HepG2 (cell line): ENCODE measurements around the gene NPB. TPM values are rescaled to one million over a fixed set of nuclear protein-coding genes. Genes with fewer than 3 reads are reported as not detected.

Source experiments
- ATAD3A ChIP-seq: sonication (generic); formaldehyde crosslinking; IDR thresholded peaks from 2 replicates; pipeline ENCODE4 v1.4.0; 2020; ENCODE audit warnings: missing genetic modification reagents
- ATM ChIP-seq: fragments of 450-650 bp; IDR thresholded peaks from 2 replicates; pipeline ENCODE4 v1.7.1; 2017; ENCODE audit warnings: mild to moderate bottlenecking, borderline replicate concordance
- CBFB ChIP-seq: sonication (generic); formaldehyde crosslinking; IDR thresholded peaks from 2 replicates; pipeline ENCODE4 v1.4.0; 2020; ENCODE audit warnings: missing genetic modification reagents
- ELF3 ChIP-seq: IDR thresholded peaks from 2 replicates; pipeline ENCODE4 v1.6.1; 2016; ENCODE audit warnings: missing genetic modification reagents, missing compliant biosample characterization
- FOXM1 ChIP-seq: sonication (generic); formaldehyde crosslinking; IDR thresholded peaks from 2 replicates; pipeline ENCODE4 v1.5.0; 2020; ENCODE audit warnings: missing genetic modification reagents
- HIVEP1 ChIP-seq: sonication (generic); formaldehyde crosslinking; IDR thresholded peaks from 2 replicates; pipeline ENCODE4 v1.4.0; 2020; ENCODE audit warnings: mild to moderate bottlenecking, missing genetic modification reagents
- KAT2B ChIP-seq: fragments of 150-350 bp; IDR thresholded peaks from 2 replicates; pipeline ENCODE4 v1.6.1; 2014; ENCODE audit warnings: low read depth, low read length, borderline replicate concordance
- KMT2A ChIP-seq: sonication (generic); formaldehyde crosslinking; IDR thresholded peaks from 2 replicates; pipeline ENCODE4 v1.4.0; 2020; ENCODE audit warnings: missing genetic modification reagents
- MTF2 ChIP-seq: sonication (generic); formaldehyde crosslinking; IDR thresholded peaks from 2 replicates; pipeline ENCODE4 v1.5.0; 2020; ENCODE audit warnings: missing genetic modification reagents, borderline replicate concordance
- NCOA2 ChIP-seq: sonication (generic); formaldehyde crosslinking; IDR thresholded peaks from 2 replicates; pipeline ENCODE4 v1.8.0; 2022; ENCODE audit warnings: inconsistent platforms
- NCOA5 ChIP-seq: sonication (generic); formaldehyde crosslinking; IDR thresholded peaks from 2 replicates; pipeline ENCODE4 v1.4.0; 2020; ENCODE audit warnings: missing genetic modification reagents
- ONECUT2 ChIP-seq: sonication (generic); formaldehyde crosslinking; IDR thresholded peaks from 2 replicates; pipeline ENCODE4 v1.4.0; 2020; ENCODE audit warnings: missing genetic modification reagents
- PCBP2 ChIP-seq: fragments of 200-400 bp; formaldehyde crosslinking; optimal IDR thresholded peaks from 2 replicates; pipeline ENCODE3; 2018; ENCODE audit warnings: low read length, low read depth; ENCODE audit not compliant: poor library complexity, severe bottlenecking
- PHF8 ChIP-seq: sonication (generic); formaldehyde crosslinking; IDR thresholded peaks from 2 replicates; pipeline ENCODE4 v1.5.0; 2020; ENCODE audit warnings: missing genetic modification reagents
- POLR2AphosphoS2 ChIP-seq: IDR thresholded peaks from 2 replicates; pipeline ENCODE4 v1.6.1; 2011; ENCODE audit warnings: low read depth, low read length, improper control_type of control experiment
- POLR2G ChIP-seq: fragments of 200-400 bp; formaldehyde crosslinking; IDR thresholded peaks from 2 replicates; pipeline ENCODE4 v1.6.1; 2018; ENCODE audit warnings: mild to moderate bottlenecking, low read depth, low read length, moderate library complexity
- SAFB2 ChIP-seq: sonication (generic); formaldehyde crosslinking; IDR thresholded peaks from 2 replicates; pipeline ENCODE4 v1.5.1; 2020; ENCODE audit warnings: missing genetic modification reagents, low read depth, mild to moderate bottlenecking, borderline replicate concordance
- SAP130 ChIP-seq: IDR thresholded peaks from 2 replicates; pipeline ENCODE4 v1.6.1; 2016; ENCODE audit warnings: low read depth
- SPEN ChIP-seq: sonication (generic); formaldehyde crosslinking; IDR thresholded peaks from 2 replicates; pipeline ENCODE4 v1.5.1; 2020; ENCODE audit warnings: low read depth, mild to moderate bottlenecking, missing genetic modification reagents
- SRY ChIP-seq: sonication (generic); formaldehyde crosslinking; IDR thresholded peaks from 2 replicates; pipeline ENCODE4 v1.8.0; 2022; ENCODE audit warnings: mild to moderate bottlenecking, missing genetic modification reagents
- TFDP2 ChIP-seq: sonication (generic); formaldehyde crosslinking; IDR thresholded peaks from 2 replicates; pipeline ENCODE4 v1.4.0; 2020; ENCODE audit warnings: missing genetic modification reagents
- YEATS2 ChIP-seq: sonication (generic); formaldehyde crosslinking; IDR thresholded peaks from 2 replicates; pipeline ENCODE4 v1.4.0; 2020; ENCODE audit warnings: missing genetic modification reagents, borderline replicate concordance
- ZFP37 ChIP-seq: sonication (generic); formaldehyde crosslinking; IDR thresholded peaks from 2 replicates; pipeline ENCODE4 v1.4.0; 2020; ENCODE audit warnings: missing genetic modification reagents, borderline replicate concordance
- ZNF136 ChIP-seq: sonication (generic); formaldehyde crosslinking; IDR thresholded peaks from 2 replicates; pipeline ENCODE4 v1.8.1; 2022; ENCODE audit warnings: low read depth, mild to moderate bottlenecking, moderate library complexity, missing genetic modification reagents
- ZNF232 ChIP-seq: sonication (generic); formaldehyde crosslinking; IDR thresholded peaks from 2 replicates; pipeline ENCODE4 v1.4.0; 2020; ENCODE audit warnings: missing genetic modification reagents, borderline replicate concordance
- ZNF335 ChIP-seq: sonication (generic); formaldehyde crosslinking; IDR thresholded peaks from 2 replicates; pipeline ENCODE4 v1.4.0; 2020; ENCODE audit warnings: missing genetic modification reagents
- ZNF501 ChIP-seq: sonication (generic); formaldehyde crosslinking; IDR thresholded peaks from 2 replicates; pipeline ENCODE4 v1.5.1; 2020; ENCODE audit warnings: mild to moderate bottlenecking, moderate library complexity, missing genetic modification reagents
- ZNF569 ChIP-seq: sonication (generic); formaldehyde crosslinking; IDR thresholded peaks from 2 replicates; pipeline ENCODE4 v1.5.0; 2020; ENCODE audit warnings: mild to moderate bottlenecking, missing genetic modification reagents, moderate library complexity, borderline replicate concordance
- ZNF672 ChIP-seq: sonication (generic); formaldehyde crosslinking; IDR thresholded peaks from 2 replicates; pipeline ENCODE4 v1.8.1; 2022; ENCODE audit warnings: missing genetic modification reagents
- ZSCAN12 ChIP-seq: sonication (generic); formaldehyde crosslinking; IDR thresholded peaks from 2 replicates; pipeline ENCODE4 v1.9.0; 2021; ENCODE audit warnings: mild to moderate bottlenecking, missing genetic modification reagents
- ZSCAN9 ChIP-seq: IDR thresholded peaks from 2 replicates; pipeline ENCODE4 v1.6.1; 2016; ENCODE audit warnings: borderline replicate concordance
- polyA plus RNA-seq, 8 experiments: library from polyadenylated mRNA; depleted of rRNA in 3 of 8; stranded (reverse) in 7 of 8; unstranded in 1 of 8; fragments of >200 nt; fragmentation: Illumina TruSeq in 4 of 8; extraction: Trizol in 4 of 8; gene quantifications; 2 replicates each; pipeline versions ENCODE4 v1.2.1 to v1.2.3, GENCODE V29; 2011 to 2016; ENCODE audit warnings: low read depth in 4 of 8, missing spikeins in 1 of 8, mixed read lengths in 1 of 8; ENCODE audit not compliant: insufficient read depth in 1 of 8
- total RNA-seq, 5 experiments: library from RNA; depleted of rRNA; stranded (reverse); fragments of >200 nt; fragmentation: Illumina TruSeq; extraction: Trizol; gene quantifications; 2 replicates each; pipeline ENCODE4 v1.2.3, GENCODE V29; 2016; ENCODE audit warnings: low read depth in 1 of 5
- TF ChIP-seq, protein P1 (sequence below): sonication (generic); formaldehyde crosslinking; IDR thresholded peaks from 2 replicates; pipeline ENCODE4 v1.4.0; 2020; ENCODE audit warnings: mild to moderate bottlenecking, missing genetic modification reagents

Gene NPB
- total and polyA plus RNA-seq, 2 of the 13 experiments (the other 11 are each of a cell fraction or from before 2014, with no cell fraction given): 0.11 to 0.93 TPM

DNA sequence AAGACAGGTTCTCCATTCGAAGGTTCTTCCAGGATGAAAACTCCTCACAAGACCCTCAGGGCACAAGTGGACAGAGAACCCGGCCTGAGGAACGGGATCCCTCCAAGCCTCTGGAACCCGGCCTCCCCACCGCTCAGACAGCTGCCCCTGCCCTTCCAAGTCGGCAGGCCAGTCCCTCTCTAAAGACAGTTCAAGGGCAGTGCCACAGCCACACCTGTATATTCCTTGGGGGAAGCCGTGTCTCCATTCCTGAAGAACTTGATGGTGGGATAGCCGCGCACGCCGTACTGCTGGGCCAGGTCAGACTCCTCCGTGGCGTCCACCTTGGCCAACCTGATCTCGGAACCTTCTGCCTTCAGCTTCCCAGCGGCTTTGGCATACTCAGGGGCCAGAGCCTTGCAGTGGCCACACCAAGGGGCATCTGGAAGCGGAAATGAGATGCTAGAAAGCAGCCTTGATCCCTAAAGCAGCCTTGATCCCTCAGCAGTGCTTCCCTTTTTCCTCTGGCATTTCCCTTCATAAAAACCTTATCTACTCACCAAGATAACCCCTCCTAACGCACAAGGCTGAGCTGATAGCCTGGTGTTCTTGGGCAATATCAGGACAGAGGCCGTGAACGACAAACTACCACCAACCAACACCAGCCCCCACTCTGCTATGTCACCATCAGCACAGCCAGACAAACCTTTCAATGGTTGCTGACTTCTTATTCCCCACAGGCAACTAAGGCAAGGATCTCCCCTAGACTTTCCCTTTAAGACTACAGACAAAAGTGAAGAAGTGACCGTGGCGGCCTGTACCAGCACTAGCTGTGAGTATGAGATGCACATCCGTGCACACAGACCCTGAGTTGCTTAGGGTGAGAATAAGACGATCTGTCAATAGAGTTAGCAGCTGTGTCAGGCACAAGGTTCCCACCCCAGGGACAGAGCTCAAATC is 42.8 kb upstream of the NPB start (continued):
- TF ChIP-seq NCOA5: no peak
- peak; percentile 63 for TF ChIP-seq POLR2G
- TF ChIP-seq ZFP37 (CRISPR knock-in tag): peak; percentile 16; the same call in 1 of the 2 replicates
- no peak for TF ChIP-seq YEATS2 (CRISPR knock-in tag)
- 0 out of 2 replicates have a peak, but pooled peaks have one; percentile 29 for TF ChIP-seq POLR2AphosphoS2
- no peak for TF ChIP-seq ZSCAN9
- TF ChIP-seq ZNF672: 0 out of 2 replicates have a peak, but pooled peaks have one; percentile 48
- TF ChIP-seq ONECUT2 (CRISPR knock-in tag): no peak
- TF ChIP-seq ZNF569: no peak
- no peak for TF ChIP-seq ATM
- TF ChIP-seq NCOA2 (CRISPR knock-in tag): no peak
- no peak for TF ChIP-seq ZSCAN12 (CRISPR knock-in tag)
- TF ChIP-seq PCBP2: no peak
- no peak for TF ChIP-seq CBFB
- 0 out of 2 replicates have a peak, but pooled peaks have one; percentile 17 for TF ChIP-seq ELF3 (CRISPR knock-in tag)
- TF ChIP-seq MTF2: no peak
- TF ChIP-seq SPEN: no peak
- TF ChIP-seq ATAD3A: no peak
- TF ChIP-seq PHF8: peak; percentile 27
- TF ChIP-seq KAT2B: no peak
- TF ChIP-seq FOXM1 (CRISPR knock-in tag): no peak
- TF ChIP-seq SAP130 (CRISPR knock-in tag): peak; percentile 55
- 0 out of 2 replicates have a peak, but pooled peaks have one; percentile 3 for TF ChIP-seq SRY
- TF ChIP-seq TFDP2 (CRISPR knock-in tag): no peak
- TF ChIP-seq KMT2A (CRISPR knock-in tag): 0 out of 2 replicates have a peak, but pooled peaks have one; percentile 52
- 0 out of 2 replicates have a peak, but pooled peaks have one; percentile 16 for TF ChIP-seq ZNF136
- peak; percentile 9; the same call in 1 of the 2 replicates for TF ChIP-seq SAFB2 (CRISPR knock-in tag)
- peak; percentile 62 for TF ChIP-seq ZNF501 (CRISPR knock-in tag)
- TF ChIP-seq HIVEP1: peak; percentile 78; the same call in 1 of the 2 replicates
- 0 out of 2 replicates have a peak, but pooled peaks have one; percentile 5 for TF ChIP-seq ZNF335
- TF ChIP-seq, protein P1, sequence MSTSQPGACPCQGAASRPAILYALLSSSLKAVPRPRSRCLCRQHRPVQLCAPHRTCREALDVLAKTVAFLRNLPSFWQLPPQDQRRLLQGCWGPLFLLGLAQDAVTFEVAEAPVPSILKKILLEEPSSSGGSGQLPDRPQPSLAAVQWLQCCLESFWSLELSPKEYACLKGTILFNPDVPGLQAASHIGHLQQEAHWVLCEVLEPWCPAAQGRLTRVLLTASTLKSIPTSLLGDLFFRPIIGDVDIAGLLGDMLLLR (CRISPR knock-in tag): 0 out of 2 replicates have a peak, but pooled peaks have one; percentile 10
- 0 out of 2 replicates have a peak, but pooled peaks have one; percentile 17 for TF ChIP-seq ZNF232 (CRISPR knock-in tag)
